Endothelial cell of umbilical vein (primary cell): ENCODE measurements around the gene CEP68. TPM values are rescaled to one million over a fixed set of nuclear protein-coding genes. Genes with fewer than 3 reads are reported as not detected.

Experiments
- BruUV-seq: library from RNA; stranded (reverse); fragments of 400-500 nt; replicated peaks from 2 replicates; lab custom pipeline; 2021; lab: Mats Ljungman, UMichigan
- CTCF ChIA-PET: fragments of 300-600, 350-600 bp; sonication (Branson Sonifier 250); formaldehyde crosslinking; loops from one replicate; lab custom pipeline; 2021; ENCODE audit warnings: antibody characterized with exemption, inconsistent platforms; lab: Charles Lee
- POLR2A ChIA-PET: fragments of 300-600, 350-600 bp; sonication (Branson Sonifier 250); formaldehyde crosslinking; loops from one replicate; lab custom pipeline; 2021; ENCODE audit warnings: antibody characterized with exemption, inconsistent platforms; lab: Charles Lee
- DNase-seq: peaks from one replicate; pipeline ENCODE4 v3.0.0-alpha.2; 2011; ENCODE audit warnings: low read depth, low spot score
- FAIRE-seq: peaks from 2 replicates; lab custom pipeline; 2011; peaks lifted over from hg19 to GRCh38; lab: Jason Lieb, UNC
- H2AFZ ChIP-seq: 2 replicates; pipeline ENCODE4 v1.6.0; 2012; ENCODE audit warnings: low read depth, low read length, control low read depth, inconsistent platforms
- H3K27ac ChIP-seq: 2 replicates; pipeline ENCODE4 v1.5.1; 2011; ENCODE audit warnings: low read depth, mild to moderate bottlenecking, control low read depth, low read length, moderate library complexity; ENCODE audit not compliant: insufficient read depth
- H3K27me3 ChIP-seq, 2 experiments: 2 replicates each; pipeline versions ENCODE4 v1.6.0 to v1.6.1; 2011; ENCODE audit warnings: low read length in 2 of 2, mixed read lengths in 1 of 2; ENCODE audit not compliant: control insufficient read depth in 2 of 2, insufficient read depth in 2 of 2
- H3K36me3 ChIP-seq, 2 experiments: 2 replicates in 1 of 2; 3 replicates in 1 of 2; pipeline ENCODE4 v1.5.1; 2011; ENCODE audit warnings: low read length in 2 of 2, mild to moderate bottlenecking in 1 of 2, moderate library complexity in 1 of 2; ENCODE audit not compliant: control insufficient read depth in 2 of 2, insufficient read depth in 2 of 2; ENCODE audit errors: extremely low read depth in 1 of 2
- H3K4me1 ChIP-seq: 3 replicates; pipeline ENCODE4 v1.5.1; 2011; ENCODE audit warnings: mild to moderate bottlenecking, low read length; ENCODE audit not compliant: control insufficient read depth, insufficient read depth; ENCODE audit errors: extremely low read depth
- H3K4me2 ChIP-seq: 2 replicates; pipeline ENCODE4 v1.6.1; 2011; ENCODE audit warnings: low read length, control low read depth, mixed read lengths; ENCODE audit not compliant: insufficient read depth
- H3K4me3 ChIP-seq, 3 experiments: fragments of 200-600 bp in 1 of 3; sonication (generic), shearing (Covaris generic) in 1 of 3; replicated peaks in 1 of 3; 2 replicates each; pipeline ENCODE4 v1.5.1; 2011 to 2016; ENCODE audit warnings: control low read depth in 3 of 3, low read length in 3 of 3, mild to moderate bottlenecking in 2 of 3, inconsistent platforms in 1 of 3, low read depth in 1 of 3, moderate library complexity in 1 of 3; ENCODE audit not compliant: insufficient read depth in 1 of 3
- H3K79me2 ChIP-seq: 2 replicates; pipeline ENCODE4 v1.6.0; 2012; ENCODE audit warnings: low read length, inconsistent platforms; ENCODE audit not compliant: control insufficient read depth, insufficient read depth
- H3K9ac ChIP-seq: replicated peaks from 2 replicates; pipeline ENCODE3; 2011; ENCODE audit warnings: low read length, control low read depth; ENCODE audit not compliant: insufficient read depth; ENCODE audit errors: extremely low read depth
- H3K9me1 ChIP-seq: replicated peaks from 3 replicates; pipeline ENCODE4 v1.6.0; 2011; ENCODE audit warnings: mild to moderate bottlenecking, low read length; ENCODE audit not compliant: control insufficient read depth, insufficient read depth; ENCODE audit errors: extremely low read depth
- H3K9me3 ChIP-seq: replicated peaks from 2 replicates; pipeline ENCODE4 v1.5.1; 2012; ENCODE audit warnings: low read length, inconsistent platforms; ENCODE audit not compliant: control insufficient read depth, insufficient read depth
- H4K20me1 ChIP-seq: replicated peaks from 2 replicates; pipeline ENCODE3; 2011; ENCODE audit warnings: mild to moderate bottlenecking, low read length; ENCODE audit not compliant: control insufficient read depth, insufficient read depth; ENCODE audit errors: extremely low read depth
- EZH2 ChIP-seq: IDR thresholded peaks from 2 replicates; pipeline ENCODE4 v1.6.1; 2012; ENCODE audit warnings: borderline replicate concordance, low read depth, mild to moderate bottlenecking, moderate library complexity, low read length, inconsistent platforms; ENCODE audit not compliant: severe bottlenecking
- FOS ChIP-seq: IDR thresholded peaks from 2 replicates; pipeline ENCODE4 v1.6.1; 2011; ENCODE audit warnings: mild to moderate bottlenecking, low read length, moderate library complexity, borderline replicate concordance; ENCODE audit not compliant: insufficient read depth
- GATA2 ChIP-seq: IDR thresholded peaks from 2 replicates; pipeline ENCODE4 v1.7.0; 2011; ENCODE audit warnings: low read depth, mild to moderate bottlenecking, moderate library complexity, mixed read lengths, low read length; ENCODE audit not compliant: insufficient read length, insufficient read depth
- JUN ChIP-seq: IDR thresholded peaks from 2 replicates; pipeline ENCODE4 v1.6.1; 2011; ENCODE audit warnings: borderline replicate concordance, low read depth; ENCODE audit not compliant: insufficient read length, insufficient read depth
- MYC ChIP-seq: IDR thresholded peaks from one replicate; pipeline ENCODE4 v1.6.1; 2011; ENCODE audit warnings: mild to moderate bottlenecking, low read depth, low read length
- POLR2A ChIP-seq: IDR thresholded peaks from 2 replicates; pipeline ENCODE4 v1.6.1; 2012; ENCODE audit warnings: low read depth, mild to moderate bottlenecking, control low read depth, low read length
- POLR2AphosphoS5 ChIP-seq: IDR thresholded peaks from 2 replicates; pipeline ENCODE4 v1.6.1; 2012; ENCODE audit warnings: low read depth, mild to moderate bottlenecking, control low read depth, low read length, moderate library complexity; ENCODE audit not compliant: insufficient read depth
- dilution Hi-C: fragments of 300-500 bp; cut with MboI; formaldehyde crosslinking; loops from one replicate; pipeline ENCODE4 v1.15.0; 2019; ENCODE audit warnings: low sequenced_read_pairs; ENCODE audit not compliant: extremely low pct_ligation_motif_present
- intact Hi-C: fragments of 100-400 bp; cut with micrococcal nuclease; formaldehyde crosslinking; loops from one replicate; pipeline ENCODE4 v1.10.0; 2022
- polyA plus RNA-seq, 4 experiments: library from polyadenylated mRNA; depleted of rRNA in 3 of 4; stranded (reverse) in 3 of 4; unstranded in 1 of 4; fragments of >200 nt; gene quantifications; 2 replicates each; pipeline versions ENCODE4 v1.2.1 to v1.2.3, GENCODE V29; 2011 to 2012; ENCODE audit warnings: missing spikeins in 1 of 4
- total RNA-seq: library from RNA; stranded (reverse); gene quantifications from 2 replicates; pipeline ENCODE4 v1.2.3, GENCODE V29; 2021
- TF ChIP-seq, protein P1 (sequence below), 2 donors: IDR thresholded peaks; 1 replicate in 1 of 2; 2 replicates in 1 of 2; pipeline ENCODE4 v1.5.1; 2011; ENCODE audit warnings: low read length in 2 of 2, mild to moderate bottlenecking in 2 of 2, moderate library complexity in 2 of 2, control low read depth in 1 of 2, inconsistent platforms in 1 of 2, low read depth in 1 of 2; ENCODE audit not compliant: insufficient read depth in 1 of 2; ENCODE audit errors: extremely low read depth in 1 of 2
- TF ChIP-seq, protein P2 (sequence below): IDR thresholded peaks from 2 replicates; pipeline ENCODE4 v1.6.1; 2011; ENCODE audit not compliant: insufficient read depth, insufficient read length

The CEP68 gene
- total and polyA plus RNA-seq, 2 donors (not counting 3 experiments of a cell fraction or from before 2014, with no cell fraction given): 21.4 to 22.0 TPM

- FAIRE-seq: no peak
- Histone ChIP-seq H3K36me3 (peaks cover 18 to 28% of the 10 kb centered on the region in 2 experiments), H3K27ac (no peak overlapping the region), H3K4me2 (no peak overlapping the region), H3K9me3 (no peaks in the 10 kb centered on the region), H2AFZ (no peak overlapping the region), H3K9ac (no peak overlapping the region), H3K79me2 (no peaks in the 10 kb centered on the region), H3K27me3 (no peaks in the 10 kb centered on the region), H3K4me3 (no peak overlapping the region), H4K20me1 (no peaks in the 10 kb centered on the region), H3K4me1 (peaks cover 23% of the 10 kb centered on the region), H3K9me1 (no peaks in the 10 kb centered on the region)
- intact Hi-C loops (no loop called here), dilution Hi-C loops (no loop called here)
- no TSS peak for BruUV-seq
- no peak for DNase-seq
- ChIA-PET POLR2A (no interaction called here), CTCF (interaction anchor here (0.6 to 0.7 kb wide), 2 partner anchors 46 to 494 kb away, joined by 3 read pairs; no protein-coding TSS in a partner anchor)
- no peak for TF ChIP-seq JUN
- no peak for TF ChIP-seq POLR2A
- no peak for TF ChIP-seq GATA2
- TF ChIP-seq MYC: no peak
- TF ChIP-seq EZH2: no peak
- TF ChIP-seq FOS: no peak
- TF ChIP-seq, protein P1, sequence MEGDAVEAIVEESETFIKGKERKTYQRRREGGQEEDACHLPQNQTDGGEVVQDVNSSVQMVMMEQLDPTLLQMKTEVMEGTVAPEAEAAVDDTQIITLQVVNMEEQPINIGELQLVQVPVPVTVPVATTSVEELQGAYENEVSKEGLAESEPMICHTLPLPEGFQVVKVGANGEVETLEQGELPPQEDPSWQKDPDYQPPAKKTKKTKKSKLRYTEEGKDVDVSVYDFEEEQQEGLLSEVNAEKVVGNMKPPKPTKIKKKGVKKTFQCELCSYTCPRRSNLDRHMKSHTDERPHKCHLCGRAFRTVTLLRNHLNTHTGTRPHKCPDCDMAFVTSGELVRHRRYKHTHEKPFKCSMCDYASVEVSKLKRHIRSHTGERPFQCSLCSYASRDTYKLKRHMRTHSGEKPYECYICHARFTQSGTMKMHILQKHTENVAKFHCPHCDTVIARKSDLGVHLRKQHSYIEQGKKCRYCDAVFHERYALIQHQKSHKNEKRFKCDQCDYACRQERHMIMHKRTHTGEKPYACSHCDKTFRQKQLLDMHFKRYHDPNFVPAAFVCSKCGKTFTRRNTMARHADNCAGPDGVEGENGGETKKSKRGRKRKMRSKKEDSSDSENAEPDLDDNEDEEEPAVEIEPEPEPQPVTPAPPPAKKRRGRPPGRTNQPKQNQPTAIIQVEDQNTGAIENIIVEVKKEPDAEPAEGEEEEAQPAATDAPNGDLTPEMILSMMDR (IDR thresholded peaks at IDR 0.05; ENCODE audit: extremely low read depth in 1 of 2, insufficient read depth in 1 of 2, low read depth in 1 of 2, low read length in 2 of 2): no peak
- TF ChIP-seq, protein P2, sequence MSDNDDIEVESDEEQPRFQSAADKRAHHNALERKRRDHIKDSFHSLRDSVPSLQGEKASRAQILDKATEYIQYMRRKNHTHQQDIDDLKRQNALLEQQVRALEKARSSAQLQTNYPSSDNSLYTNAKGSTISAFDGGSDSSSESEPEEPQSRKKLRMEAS: no peak
- no peak for TF ChIP-seq POLR2AphosphoS5
These were observed 22.8 kb downstream of the CEP68 start for GRCh38 chr2:65079017-65079416.
